Gastrocnemius medialis (tissue), 4 donors: ENCODE data around the gene UNC13D. TPM values are rescaled to one million over a fixed set of nuclear protein-coding genes. Genes with fewer than 3 reads are reported as not detected.
"Not testable (repeated sequence)": the region's sequence is repeated elsewhere in the genome, so short reads cannot be mapped to it uniquely, and the experiment has no call there.

Experiments
- ATAC-seq, 2 donors: fragments of 150-250 bp; one replicate each; pipeline ENCODE4 v1.9.1; 2016
- DNase-seq, 2 donors: peaks; one replicate each; pipeline ENCODE4 v3.0.0-alpha.2; 2019
- H3K27ac ChIP-seq, 4 donors: fragments of 200-600 bp; sonication (generic); 1 replicate in 1 of 4; 2 replicates in 3 of 4; pipeline ENCODE4 v1.5.1; 2016 to 2018; ENCODE audit warnings: mild to moderate bottlenecking in 2 of 4, moderate library complexity in 1 of 4
- H3K27me3 ChIP-seq, 3 donors: fragments of 200-600 bp; sonication (generic) in 2 of 3; 1 replicate in 1 of 3; 2 replicates in 2 of 3; pipeline versions ENCODE4 v1.5.1 to v1.6.0; 2016 to 2019; ENCODE audit warnings: mild to moderate bottlenecking in 1 of 3, moderate library complexity in 1 of 3
- H3K36me3 ChIP-seq, 2 donors: fragments of 200-600 bp; sonication (generic) in 1 of 2; one replicate each; pipeline ENCODE4 v1.5.1; 2017 to 2018
- H3K4me1 ChIP-seq, 2 donors: fragments of 200-600 bp; sonication (generic) in 1 of 2; one replicate each; pipeline ENCODE4 v1.5.1; 2016 to 2017; ENCODE audit warnings: mild to moderate bottlenecking in 2 of 2
- H3K4me3 ChIP-seq, 4 donors: fragments of 200-600 bp; sonication (generic) in 3 of 4; 1 replicate in 1 of 4; 2 replicates in 3 of 4; pipeline ENCODE4 v1.5.1; 2016 to 2019; ENCODE audit warnings: mild to moderate bottlenecking in 2 of 4
- H3K9me3 ChIP-seq, 3 donors: fragments of 200-600 bp; sonication (generic) in 2 of 3; 1 replicate in 1 of 3; 2 replicates in 2 of 3; pipeline ENCODE4 v1.5.1; 2016 to 2019
- CTCF ChIP-seq, 5 experiments: fragments of 450-650 bp in 3 of 5; fragments of 200-600 bp in 2 of 5; sonication (generic) in 2 of 5; IDR thresholded peaks in 4 of 5; conservative IDR thresholded peaks in 1 of 5; 1 replicate in 4 of 5; 2 replicates in 1 of 5; pipeline ENCODE4 v1.5.1; 2016 to 2019; ENCODE audit warnings: antibody characterized with exemption in 5 of 5, mild to moderate bottlenecking in 3 of 5, moderate library complexity in 3 of 5
- POLR2A ChIP-seq, 2 donors: fragments of 450-650 bp; IDR thresholded peaks; one replicate each; pipeline ENCODE4 v1.6.1; 2017; ENCODE audit warnings: antibody characterized with exemption in 2 of 2, mild to moderate bottlenecking in 2 of 2, moderate library complexity in 2 of 2
- in situ Hi-C, 4 donors: fragments of 200-750 bp; cut with MboI; loops; one replicate each; pipeline versions ENCODE4 v1.15.0 to v1.8.0; 2017; ENCODE audit warnings: low sequenced_read_pairs in 4 of 4
- intact Hi-C: fragments of 100-400 bp; cut with DNase I; formaldehyde crosslinking; loops from one replicate; pipeline ENCODE4 v1.15.1; 2023; ENCODE audit warnings: low total_unique reads
- total RNA-seq, 4 donors: library from RNA; depleted of rRNA; stranded (reverse); fragments of >200 nt; gene quantifications; one replicate each; pipeline versions ENCODE4 v1.1.0 to v1.2.3, GENCODE V29; 2016

UNC13D gene
- total RNA-seq, 4 donors from 2014 or later: 1.3 to 9.4 (median 4.6) TPM

- H3K27ac ChIP-seq: no peak overlapping the region
- peaks cover 17 to 18% of the 10 kb centered on the region in 2 donors for H3K4me1 ChIP-seq
- ATAC-seq (no peak), DNase-seq (no peak)
- in situ Hi-C loops (no loop called here), intact Hi-C loops (no loop called here)
- H3K27me3 ChIP-seq: no peaks in the 10 kb centered on the region
- peaks cover 0 to 75% of the 10 kb centered on the region in 2 donors for H3K36me3 ChIP-seq
- no peaks in the 10 kb centered on the region for H3K9me3 ChIP-seq
- TF ChIP-seq POLR2A (IDR thresholded peaks at IDR 0.05) (no peak), CTCF (IDR thresholded peaks at IDR 0.05 in 4 of 5, conservative IDR thresholded peaks at IDR 0.05 in 1 of 5) (no peak)
- no peak overlapping the region for H3K4me3 ChIP-seq
These were observed 30.9 kb downstream of the UNC13D start for GRCh38 chr17:75813081-75814020.

GRCh38 chr17:75812096-75813013 lies 31.8 kb downstream of the UNC13D start:
- Histone ChIP-seq H3K27me3 (no peaks in the 10 kb centered on the region), H3K36me3 (peaks cover 0 to 65% of the 10 kb centered on the region in 2 donors), H3K9me3 (no peaks in the 10 kb centered on the region), H3K4me1 (peaks cover 22 to 24% of the 10 kb centered on the region in 2 donors), H3K4me3 (no peak overlapping the region), H3K27ac (no peak overlapping the region)
- in situ Hi-C loops (no loop called here), intact Hi-C loops (no loop called here)
- TF ChIP-seq POLR2A (IDR thresholded peaks at IDR 0.05) (no peak), CTCF (IDR thresholded peaks at IDR 0.05 in 4 of 5, conservative IDR thresholded peaks at IDR 0.05 in 1 of 5) (no peak)
- ATAC-seq (no peak), DNase-seq (no peak)

- Histone ChIP-seq H3K9me3 (no peaks in the 10 kb centered on the region), H3K4me3 (no peak overlapping the region), H3K27ac (no peak overlapping the region), H3K4me1 (peaks cover 22 to 24% of the 10 kb centered on the region in 2 donors), H3K27me3 (no peaks in the 10 kb centered on the region), H3K36me3 (peaks cover 0 to 54% of the 10 kb centered on the region in 2 donors)
- intact Hi-C loops (no loop called here), in situ Hi-C loops (no loop called here)
- no peak for TF ChIP-seq CTCF (IDR thresholded peaks at IDR 0.05 in 4 of 5, conservative IDR thresholded peaks at IDR 0.05 in 1 of 5)
- no peak for TF ChIP-seq POLR2A (IDR thresholded peaks at IDR 0.05)
- DNase-seq: no peak
- no peak for ATAC-seq
These were observed 33.0 kb downstream of the UNC13D start for GRCh38 chr17:75811174-75811573.

- H3K27ac ChIP-seq: peak overlapping the region in 1 of 4 donors; percentile 81
- in situ Hi-C loops: not testable (repeated sequence)
These were observed 33.4 kb downstream of the UNC13D start for GRCh38 chr17:75810756-75811155.

More at GRCh38 chr17:75810756-75811155, 33.4 kb downstream of the UNC13D start:
- Histone ChIP-seq H3K4me1 (peaks cover 22 to 24% of the 10 kb centered on the region in 2 donors), H3K36me3 (peaks cover 0 to 51% of the 10 kb centered on the region in 2 donors)
- H3K4me3 ChIP-seq, intact Hi-C loops, ATAC-seq, H3K9me3 ChIP-seq, DNase-seq, H3K27me3 ChIP-seq: not testable (repeated sequence)
